Ishikawa (cell line): ENCODE results near the gene HDDC2.

Source experiments
- CEBPB ChIP-seq: IDR thresholded peaks from 2 replicates; pipeline ENCODE4 v1.6.1; 2012
- CREB1 ChIP-seq: IDR thresholded peaks from 2 replicates; pipeline ENCODE4 v1.6.1; 2012; ENCODE audit warnings: low read depth
- EP300 ChIP-seq: IDR thresholded peaks from 2 replicates; pipeline ENCODE4 v1.6.1; 2012; ENCODE audit warnings: borderline replicate concordance
- MAX ChIP-seq: IDR thresholded peaks from 2 replicates; pipeline ENCODE4 v1.6.1; 2012
- NFIC ChIP-seq: IDR thresholded peaks from 2 replicates; pipeline ENCODE4 v1.6.1; 2012
- RAD21 ChIP-seq: IDR thresholded peaks from 2 replicates; pipeline ENCODE4 v1.6.1; 2012; ENCODE audit warnings: low read depth
- REST ChIP-seq: IDR thresholded peaks from 2 replicates; pipeline ENCODE4 v1.6.1; 2012; ENCODE audit warnings: low read depth, mild to moderate bottlenecking
- TAF1 ChIP-seq: IDR thresholded peaks from 2 replicates; pipeline ENCODE4 v1.6.1; 2012; ENCODE audit warnings: low read depth, mild to moderate bottlenecking
- TCF12 ChIP-seq: IDR thresholded peaks from 2 replicates; pipeline ENCODE4 v1.6.1; 2012; ENCODE audit warnings: low read depth
- USF1 ChIP-seq: IDR thresholded peaks from 2 replicates; pipeline ENCODE4 v1.6.1; 2012

GRCh38 chr6:125257351-125257750 lies 44.4 kb downstream of the HDDC2 start:
- no peak for TF ChIP-seq TCF12
- no peak for TF ChIP-seq EP300
- no peak for TF ChIP-seq USF1
- TF ChIP-seq MAX = no peak
- TF ChIP-seq REST = no peak
- no peak for TF ChIP-seq CREB1
- no peak for TF ChIP-seq TAF1
- TF ChIP-seq NFIC = no peak
- no peak for TF ChIP-seq RAD21
- TF ChIP-seq CEBPB = no peak
